HG03175 (cell line): Measurements from ENCODE around the gene ACOX3.
"Not testable (repeated sequence)": the region's sequence is repeated elsewhere in the genome, so short reads cannot be mapped to it uniquely, and the experiment has no call there.

Source experiments
- ATAC-seq: cut with Tn5 transposase; IDR thresholded peaks from one replicate; pipeline ENCODE4 v1.9.1; 2021; ENCODE audit warnings: mild to moderate bottlenecking, moderate library complexity; ENCODE audit not compliant: unreplicated experiment

Gene ACOX3

GRCh38 chr4:8407756-8408155 lies 32.8 kb downstream of the ACOX3 start:
- ATAC-seq: no peak

GRCh38 chr4:8407316-8407715 lies 33.2 kb downstream of the ACOX3 start:
- no peak for ATAC-seq

GRCh38 chr4:8406887-8407286 lies 33.6 kb downstream of the ACOX3 start:
- ATAC-seq: not testable (repeated sequence)

- ATAC-seq: no peak
Measured at GRCh38 chr4:8405516-8405875, 35.0 kb downstream of the ACOX3 start.

- ATAC-seq: no peak
Measured at GRCh38 chr4:8404791-8405515, 35.6 kb downstream of the ACOX3 start.

GRCh38 chr4:8403976-8404375 lies 36.5 kb downstream of the ACOX3 start:
- ATAC-seq: no peak

- no peak for ATAC-seq
Measured at GRCh38 chr4:8403173-8403753, 37.3 kb downstream of the ACOX3 start.

- no peak for ATAC-seq
Measured at GRCh38 chr4:8402640-8403039, 37.9 kb downstream of the ACOX3 start.

GRCh38 chr4:8402181-8402597 lies 38.3 kb downstream of the ACOX3 start:
- ATAC-seq: no peak

- no peak for ATAC-seq
Measured at GRCh38 chr4:8401665-8402064, 38.9 kb downstream of the ACOX3 start.

- no peak for ATAC-seq
Measured at GRCh38 chr4:8400632-8401325, 39.7 kb downstream of the ACOX3 start.

- ATAC-seq: no peak
Measured at GRCh38 chr4:8399298-8399697, 41.2 kb downstream of the ACOX3 start.

GRCh38 chr4:8398347-8398746 lies 42.2 kb downstream of the ACOX3 start:
- ATAC-seq: peak; percentile 56

GRCh38 chr4:8396762-8397406 lies 43.6 kb downstream of the ACOX3 start:
- no peak for ATAC-seq

- no peak for ATAC-seq
Measured at GRCh38 chr4:8395504-8396296, 44.8 kb downstream of the ACOX3 start.

GRCh38 chr4:8394806-8395205 lies 45.7 kb downstream of the ACOX3 start:
- no peak for ATAC-seq

- ATAC-seq: no peak
Measured at GRCh38 chr4:8394061-8394519, 46.4 kb downstream of the ACOX3 start.

- no peak for ATAC-seq
Measured at GRCh38 chr4:8393593-8394038, 46.9 kb downstream of the ACOX3 start.

GRCh38 chr4:8392591-8393190 lies 47.8 kb downstream of the ACOX3 start:
- no peak for ATAC-seq

GRCh38 chr4:8391972-8392371 lies 48.6 kb downstream of the ACOX3 start:
- ATAC-seq: peak; percentile 80
